Kidney epithelial cell (primary cell): ENCODE data around the gene NLRP9. TPM values are rescaled to one million over a fixed set of nuclear protein-coding genes. Genes with fewer than 3 reads are reported as not detected.

Source experiments
- DNase-seq: peaks from one replicate; pipeline ENCODE4 v3.0.0-alpha.2; 2010; ENCODE audit warnings: low read depth
- H3K27me3 ChIP-seq: 2 replicates; pipeline ENCODE4 v1.6.0; 2011; ENCODE audit warnings: low read length; ENCODE audit not compliant: control insufficient read depth, insufficient read depth
- H3K36me3 ChIP-seq: 2 replicates; pipeline ENCODE4 v1.5.1; 2011; ENCODE audit warnings: low read length; ENCODE audit not compliant: control insufficient read depth, insufficient read depth
- H3K4me3 ChIP-seq: 2 replicates; pipeline ENCODE4 v1.5.1; 2011; ENCODE audit warnings: low read depth, mild to moderate bottlenecking, control low read depth, low read length
- CTCF ChIP-seq: IDR thresholded peaks from 2 replicates; pipeline ENCODE4 v1.5.1; 2011; ENCODE audit warnings: mild to moderate bottlenecking, moderate library complexity, low read length, control low read depth, inconsistent platforms; ENCODE audit not compliant: insufficient read depth, poor library complexity, severe bottlenecking
- total RNA-seq: library from RNA; depleted of rRNA; stranded (reverse); fragments of >200 nt; gene quantifications from 2 replicates; pipeline ENCODE4 v1.2.3, GENCODE V29; 2015

Gene NLRP9
- total RNA-seq, 1 donor from 2014 or later = not detected

- H3K4me3 ChIP-seq = no peak overlapping the region
- no peak for DNase-seq
- H3K27me3 ChIP-seq = no peaks in the 10 kb centered on the region
- no peak for TF ChIP-seq CTCF
- peaks cover 10% of the 10 kb centered on the region for H3K36me3 ChIP-seq
Observed at GRCh38 chr19:55663846-55664536, 74.2 kb downstream of the NLRP9 start.

- H3K36me3 ChIP-seq = peaks cover 10% of the 10 kb centered on the region
- no peak for DNase-seq
- no peaks in the 10 kb centered on the region for H3K27me3 ChIP-seq
- no peak for TF ChIP-seq CTCF
- no peak overlapping the region for H3K4me3 ChIP-seq
Observed at GRCh38 chr19:55661826-55662225, 76.4 kb downstream of the NLRP9 start.

GRCh38 chr19:55660991-55661390 is 77.2 kb downstream of the NLRP9 start:
- TF ChIP-seq CTCF = no peak
- H3K4me3 ChIP-seq = no peak overlapping the region
- no peak for DNase-seq
- H3K27me3 ChIP-seq = no peaks in the 10 kb centered on the region
- peaks cover 8% of the 10 kb centered on the region for H3K36me3 ChIP-seq

- no peak for TF ChIP-seq CTCF
- Histone ChIP-seq H3K4me3 (no peak overlapping the region), H3K36me3 (peaks cover 8% of the 10 kb centered on the region), H3K27me3 (no peaks in the 10 kb centered on the region)
- DNase-seq = no peak
Observed at GRCh38 chr19:55660404-55660803, 77.8 kb downstream of the NLRP9 start.

- TF ChIP-seq CTCF = no peak
- Histone ChIP-seq H3K36me3 (peaks cover 8% of the 10 kb centered on the region), H3K4me3 (no peak overlapping the region), H3K27me3 (no peaks in the 10 kb centered on the region)
- DNase-seq = no peak
Observed at GRCh38 chr19:55659822-55660221, 78.4 kb downstream of the NLRP9 start.
